SIG-M5 (cell line): ENCODE data around the gene AMIGO3.

Experiments
- DNase-seq: peaks from one replicate; lab custom pipeline; 2025; lab: John Stamatoyannopoulos, UW

The AMIGO3 gene

DNA sequence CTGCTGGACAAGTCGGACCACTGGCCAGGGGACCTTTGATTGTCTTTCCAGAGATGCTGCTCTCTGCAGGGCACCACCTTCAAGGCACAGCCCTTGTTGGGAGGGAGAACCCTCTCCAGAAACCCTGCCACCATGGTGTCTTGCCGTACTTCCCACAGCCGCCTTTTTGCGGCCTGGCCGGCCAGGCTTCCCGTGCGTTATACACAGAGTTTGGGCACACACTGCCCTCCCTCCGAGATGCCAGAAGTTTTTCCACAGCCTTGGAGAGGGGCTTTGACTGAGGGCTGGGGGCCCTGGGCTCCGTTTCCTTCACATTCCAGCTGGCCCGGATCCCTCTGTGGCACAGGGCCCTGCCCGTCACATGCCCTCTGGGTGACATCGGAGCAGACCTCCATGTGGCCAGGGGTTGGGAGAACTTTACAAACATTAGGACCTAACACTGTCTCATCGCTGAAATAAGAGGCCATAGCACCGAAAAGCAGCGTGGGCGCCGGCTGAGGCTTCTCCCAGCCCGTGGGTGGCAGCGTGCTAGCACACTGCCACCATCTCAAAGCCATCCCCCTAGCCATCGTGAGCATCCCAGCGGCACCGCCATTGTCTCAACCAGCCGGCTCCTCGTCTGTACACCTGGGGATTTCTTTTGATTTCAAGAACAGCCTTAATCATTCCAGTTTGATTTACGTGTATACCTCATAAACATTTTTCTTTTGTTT lies 51.6 kb downstream of the AMIGO3 start:
- DNase-seq = no peak
